Activated effector memory CD4-positive, alpha-beta T cell treated with Interleukin-2 at 50 U/mL for 16 hours (primary cell): ENCODE measurements around the gene PADI3.
"Not testable (repeated sequence)": the region's sequence is repeated elsewhere in the genome, so short reads cannot be mapped to it uniquely, and the experiment has no call there.

Experiments
- DNase-seq: peaks from one replicate; pipeline ENCODE4 v3.0.0-alpha.2; 2020

PADI3 gene

GRCh38 chr1:17216078-17216477, 32.8 kb upstream of the PADI3 start:
- DNase-seq: no peak

GRCh38 chr1:17217607-17218006, 31.3 kb upstream of the PADI3 start:
- DNase-seq: no peak

- no peak for DNase-seq
These were observed 30.0 kb upstream of the PADI3 start for GRCh38 chr1:17218939-17219338.

GRCh38 chr1:17220287-17220686, 28.6 kb upstream of the PADI3 start:
- DNase-seq: no peak

- DNase-seq: no peak
These were observed 26.3 kb upstream of the PADI3 start for GRCh38 chr1:17222557-17222956.

GRCh38 chr1:17224434-17224833, 24.5 kb upstream of the PADI3 start:
- DNase-seq: no peak

- no peak for DNase-seq
These were observed 23.8 kb upstream of the PADI3 start for GRCh38 chr1:17225140-17225539.

GRCh38 chr1:17227358-17227915, 21.5 kb upstream of the PADI3 start:
- DNase-seq: no peak

- no peak for DNase-seq
These were observed 20.3 kb upstream of the PADI3 start for GRCh38 chr1:17228619-17229018.

- no peak for DNase-seq
These were observed 19.5 kb upstream of the PADI3 start for GRCh38 chr1:17229379-17229778.

- DNase-seq: no peak
These were observed 18.8 kb upstream of the PADI3 start for GRCh38 chr1:17230106-17230505.

GRCh38 chr1:17230671-17231310, 18.1 kb upstream of the PADI3 start:
- no peak for DNase-seq

- DNase-seq: no peak
These were observed 15.9 kb upstream of the PADI3 start for GRCh38 chr1:17232759-17233661.

GRCh38 chr1:17233675-17234320, 15.1 kb upstream of the PADI3 start:
- DNase-seq: no peak

GRCh38 chr1:17234405-17234804, 14.5 kb upstream of the PADI3 start:
- no peak for DNase-seq

- no peak for DNase-seq
These were observed 13.6 kb upstream of the PADI3 start for GRCh38 chr1:17235135-17235885.

GRCh38 chr1:17236779-17237560, 11.9 kb upstream of the PADI3 start:
- DNase-seq: peak; percentile 73

GRCh38 chr1:17237561-17237903, 11.4 kb upstream of the PADI3 start:
- DNase-seq: no peak

- no peak for DNase-seq
These were observed 9.5 kb upstream of the PADI3 start for GRCh38 chr1:17239420-17239819.

GRCh38 chr1:17241011-17241779, 7.7 kb upstream of the PADI3 start:
- DNase-seq: not testable (repeated sequence)

- not testable (repeated sequence) for DNase-seq
These were observed 7.2 kb upstream of the PADI3 start for GRCh38 chr1:17241780-17242074.
